Kidney (tissue), 14 donors: ENCODE data around the gene FNIP2. TPM values are rescaled to one million over a fixed set of nuclear protein-coding genes. Genes with fewer than 3 reads are reported as not detected.
"Not testable (repeated sequence)": the region's sequence is repeated elsewhere in the genome, so short reads cannot be mapped to it uniquely, and the experiment has no call there.

ENCODE experiments used
- DNase-seq, 5 donors: peaks; one replicate each; pipeline ENCODE4 v3.0.0-alpha.2; 2013 to 2020
- FAIRE-seq: peaks from 2 replicates; lab custom pipeline; 2012; peaks lifted over from hg19 to GRCh38; lab: Jason Lieb, UNC
- H3K27ac ChIP-seq, 2 donors: one replicate each; pipeline ENCODE4 v1.7.0; 2013; ENCODE audit warnings: low read depth in 2 of 2, low read length in 2 of 2, inconsistent platforms in 1 of 2
- H3K27me3 ChIP-seq: one replicate; pipeline ENCODE4 v1.7.1; 2013; ENCODE audit warnings: low read length, inconsistent platforms; ENCODE audit not compliant: control insufficient read depth, insufficient read depth
- H3K36me3 ChIP-seq, 3 donors: one replicate each; pipeline versions ENCODE4 v1.7.0 to v1.7.1; 2013; ENCODE audit warnings: low read length in 3 of 3, control low read depth in 1 of 3, inconsistent platforms in 1 of 3; ENCODE audit not compliant: insufficient read depth in 3 of 3, control insufficient read depth in 2 of 3
- H3K4me1 ChIP-seq, 3 donors: one replicate each; pipeline versions ENCODE4 v1.7.0 to v1.7.1; 2013; ENCODE audit warnings: low read length in 3 of 3, inconsistent platforms in 1 of 3, low read depth in 1 of 3; ENCODE audit not compliant: control insufficient read depth in 2 of 3, insufficient read depth in 2 of 3
- H3K4me3 ChIP-seq, 3 donors: one replicate each; pipeline versions ENCODE4 v1.7.0 to v1.8.1; 2013; ENCODE audit warnings: low read length in 3 of 3, control low read depth in 1 of 3, inconsistent platforms in 1 of 3
- H3K9ac ChIP-seq, 3 donors: one replicate each; pipeline versions ENCODE4 v1.7.0 to v1.7.1; 2013; ENCODE audit warnings: low read length in 3 of 3, control low read depth in 1 of 3, inconsistent platforms in 1 of 3
- H3K9me3 ChIP-seq, 3 donors: one replicate each; pipeline versions ENCODE4 v1.7.0 to v1.7.1; 2013; ENCODE audit warnings: low read length in 3 of 3, control low read depth in 1 of 3, inconsistent platforms in 1 of 3; ENCODE audit not compliant: control insufficient read depth in 2 of 3, insufficient read depth in 1 of 3
- CTCF ChIP-seq: IDR thresholded peaks from 3 replicates; pipeline ENCODE4 v1.5.1; 2012; ENCODE audit warnings: mild to moderate bottlenecking, moderate library complexity, borderline replicate concordance; ENCODE audit not compliant: insufficient read depth; ENCODE audit errors: extremely low read depth
- intact Hi-C: fragments of 100-400 bp; cut with DNase I; formaldehyde crosslinking; loops from one replicate; pipeline ENCODE4 v1.11.1; 2022
- polyA plus RNA-seq: library from polyadenylated mRNA; stranded (reverse); fragments of 350-450 nt; fragmentation: Illumina TruSeq; extraction: RNeasy Lipid Tissue Mini Kit (QIAGEN cat#74804); gene quantifications from one replicate; pipeline ENCODE4 v1.2.3, GENCODE V29; 2014; ENCODE audit warnings: low read depth, low replicate concordance; ENCODE audit not compliant: insufficient read depth
- total RNA-seq: library from RNA; stranded (reverse); fragmentation: NEBNext Ultra II Directional; extraction: Animal tissue kit (Norgen Biotek cat#: 25700); gene quantifications from one replicate; pipeline ENCODE4 v1.2.1, GENCODE V29; 2021
- donor health status: control.
- donor health status: control.
- donor health status: control.
- donor health status: control.
- donor health status: control.
- donor health status: DM: yes; HTN: yes; CAD: no.
- donor health status: Normal renal cell carcinoma (clear cell type).

FNIP2 gene
- total and polyA plus RNA-seq, 2 donors from 2014 or later = 13.2 to 65.1 TPM

DNA sequence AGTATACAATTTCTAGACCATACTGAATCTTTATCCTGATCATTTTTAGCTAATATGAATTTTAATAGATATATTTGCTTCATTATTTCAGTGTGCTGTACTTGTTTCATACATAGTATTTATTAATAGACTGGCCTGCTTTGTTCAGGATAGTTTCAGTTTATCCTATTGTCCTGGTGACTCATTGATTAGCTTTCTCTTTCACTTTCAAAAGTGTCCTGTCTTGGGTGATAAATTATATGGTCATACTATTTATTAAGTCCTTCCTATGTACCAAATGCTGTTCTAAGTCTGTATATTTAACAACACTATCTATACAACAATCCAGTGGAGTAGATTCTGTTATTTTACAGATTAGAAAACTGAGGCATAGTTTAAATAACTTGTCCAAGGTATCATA lies 180.3 kb downstream of the FNIP2 start:
- peaks cover 0 to 17% (median 0%) of the 10 kb centered on the region in 3 donors for H3K9me3 ChIP-seq
- H3K4me3 ChIP-seq = no peak overlapping the region
- DNase-seq = no peak
- no peaks in the 10 kb centered on the region for H3K4me1 ChIP-seq
- H3K36me3 ChIP-seq = no peaks in the 10 kb centered on the region
- intact Hi-C loops = no loop called here
- no peak overlapping the region for H3K9ac ChIP-seq
- FAIRE-seq = peak; percentile 15
- TF ChIP-seq CTCF = no peak
- H3K27me3 ChIP-seq = no peaks in the 10 kb centered on the region
- no peak overlapping the region for H3K27ac ChIP-seq

DNA sequence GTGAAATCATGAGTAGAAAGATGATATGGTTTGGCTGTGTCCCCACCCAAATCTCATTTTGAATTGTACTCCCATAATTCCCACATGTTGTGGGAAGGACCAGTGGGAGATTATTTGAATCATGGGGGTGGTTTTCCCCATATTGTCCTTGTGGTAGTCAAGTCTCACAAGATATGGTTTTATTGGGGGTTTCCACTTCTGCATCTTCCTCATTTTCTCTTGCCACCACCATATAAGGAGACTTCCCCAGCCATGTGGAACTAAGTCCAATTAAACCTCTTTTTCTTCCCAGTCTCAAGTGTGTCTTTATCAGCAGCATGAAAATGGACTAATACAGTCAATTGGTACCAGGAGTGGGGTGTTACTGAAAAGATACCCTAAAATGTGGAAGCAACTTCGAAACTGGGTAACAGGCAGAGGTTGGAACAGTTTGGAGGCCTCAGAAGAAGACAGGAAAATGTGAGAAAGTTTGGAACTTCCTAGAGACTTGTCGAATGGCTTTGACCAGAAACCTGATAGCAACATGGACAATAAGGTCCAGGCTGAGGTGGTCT lies 183.5 kb downstream of the FNIP2 start:
- intact Hi-C loops, H3K9ac ChIP-seq, H3K4me3 ChIP-seq, H3K36me3 ChIP-seq, FAIRE-seq, DNase-seq, H3K27ac ChIP-seq, H3K4me1 ChIP-seq, H3K27me3 ChIP-seq: not testable (repeated sequence)
- H3K9me3 ChIP-seq = peaks cover 0 to 17% (median 0%) of the 10 kb centered on the region in 3 donors

GRCh38 chr4:158956345-158956744 lies 187.5 kb downstream of the FNIP2 start:
- H3K4me3 ChIP-seq, intact Hi-C loops, H3K36me3 ChIP-seq, H3K27me3 ChIP-seq, DNase-seq, FAIRE-seq, H3K4me1 ChIP-seq, H3K27ac ChIP-seq, H3K9ac ChIP-seq: not testable (repeated sequence)
- peaks cover 0 to 16% (median 0%) of the 10 kb centered on the region in 3 donors for H3K9me3 ChIP-seq

DNA sequence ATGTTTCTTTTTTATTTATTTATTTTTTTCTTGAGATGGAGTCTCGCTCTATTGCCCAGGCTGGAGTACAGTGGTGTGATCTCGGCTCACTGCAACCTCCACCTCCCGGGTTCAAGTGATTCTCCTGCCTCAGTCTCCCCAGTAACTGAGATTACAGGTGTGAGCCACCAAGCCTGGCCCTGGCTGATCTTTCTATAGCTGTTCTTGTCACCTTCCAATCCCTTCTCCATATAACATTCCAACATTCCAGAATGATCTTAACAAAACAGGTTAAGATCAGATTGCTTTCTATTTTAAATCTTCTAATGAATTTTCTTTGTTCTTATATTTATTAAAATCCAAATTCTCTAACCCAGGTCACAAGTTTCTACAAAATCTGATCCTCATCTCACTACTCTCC lies 188.1 kb downstream of the FNIP2 start:
- H3K4me3 ChIP-seq, intact Hi-C loops, FAIRE-seq, H3K4me1 ChIP-seq, H3K36me3 ChIP-seq, H3K27ac ChIP-seq, DNase-seq, H3K9ac ChIP-seq, H3K27me3 ChIP-seq: not testable (repeated sequence)
- peaks cover 0 to 11% (median 0%) of the 10 kb centered on the region in 3 donors for H3K9me3 ChIP-seq

Other genes starting within 250 kb of the FNIP2 start
- gene RXFP1, start 247.1 kb upstream of the FNIP2 start, total RNA-seq = 1.4 TPM
- 1.7 TPM for gene RXFP1, start 247.1 kb upstream of the FNIP2 start, polyA plus RNA-seq
- 3.9 TPM for gene C4orf46, start 97.1 kb upstream of the FNIP2 start, total RNA-seq
- 1.9 TPM for gene C4orf46, start 97.1 kb upstream of the FNIP2 start, polyA plus RNA-seq
- 20.4 TPM for gene ETFDH, start 96.7 kb upstream of the FNIP2 start, total RNA-seq
- gene ETFDH, start 96.7 kb upstream of the FNIP2 start, polyA plus RNA-seq = 58.3 TPM
- gene PPID, start 45.6 kb upstream of the FNIP2 start, total RNA-seq = 15.7 TPM
- 41.9 TPM for gene PPID, start 45.6 kb upstream of the FNIP2 start, polyA plus RNA-seq